BLaER1 treated with 17β-estradiol and CSF1 and Interleukin-3, amounts not matched to agents 10 nM and 100 nM (cell line): Measurements from ENCODE around the gene DDX39A.

ENCODE experiments used
- H3K27ac ChIP-seq, 11 experiments: shearing (Covaris generic); formaldehyde crosslinking; 2 replicates each; pipeline ENCODE4 v1.8.1; 2022
- H3K27me3 ChIP-seq, 11 experiments: shearing (Covaris generic); formaldehyde crosslinking; 2 replicates each; pipeline ENCODE4 v1.8.1; 2022
- H3K36me3 ChIP-seq, 11 experiments: shearing (Covaris generic); formaldehyde crosslinking; 2 replicates each; pipeline ENCODE4 v1.8.1; 2022
- H3K4me1 ChIP-seq, 10 experiments: shearing (Covaris generic); formaldehyde crosslinking; 2 replicates each; pipeline ENCODE4 v1.8.1; 2022
- H3K4me2 ChIP-seq, 11 experiments: shearing (Covaris generic); formaldehyde crosslinking; 2 replicates each; pipeline ENCODE4 v1.8.1; 2022
- H3K4me3 ChIP-seq, 10 experiments: shearing (Covaris generic); formaldehyde crosslinking; 2 replicates each; pipeline ENCODE4 v1.8.1; 2022
- H3K9ac ChIP-seq, 11 experiments: shearing (Covaris generic); formaldehyde crosslinking; 2 replicates each; pipeline ENCODE4 v1.8.1; 2022
- H3K9me3 ChIP-seq, 11 experiments: shearing (Covaris generic); formaldehyde crosslinking; replicated peaks in 1 of 11; 2 replicates each; pipeline ENCODE4 v1.8.1; 2022
- H4K20me1 ChIP-seq, 11 experiments: shearing (Covaris generic); formaldehyde crosslinking; 2 replicates each; pipeline ENCODE4 v1.8.1; 2022
- Cebpa-rat ChIP-seq, 11 experiments: shearing (Covaris generic); IDR thresholded peaks; 2 replicates each; pipeline ENCODE4 v1.8.1; 2022

The DDX39A gene

DNA sequence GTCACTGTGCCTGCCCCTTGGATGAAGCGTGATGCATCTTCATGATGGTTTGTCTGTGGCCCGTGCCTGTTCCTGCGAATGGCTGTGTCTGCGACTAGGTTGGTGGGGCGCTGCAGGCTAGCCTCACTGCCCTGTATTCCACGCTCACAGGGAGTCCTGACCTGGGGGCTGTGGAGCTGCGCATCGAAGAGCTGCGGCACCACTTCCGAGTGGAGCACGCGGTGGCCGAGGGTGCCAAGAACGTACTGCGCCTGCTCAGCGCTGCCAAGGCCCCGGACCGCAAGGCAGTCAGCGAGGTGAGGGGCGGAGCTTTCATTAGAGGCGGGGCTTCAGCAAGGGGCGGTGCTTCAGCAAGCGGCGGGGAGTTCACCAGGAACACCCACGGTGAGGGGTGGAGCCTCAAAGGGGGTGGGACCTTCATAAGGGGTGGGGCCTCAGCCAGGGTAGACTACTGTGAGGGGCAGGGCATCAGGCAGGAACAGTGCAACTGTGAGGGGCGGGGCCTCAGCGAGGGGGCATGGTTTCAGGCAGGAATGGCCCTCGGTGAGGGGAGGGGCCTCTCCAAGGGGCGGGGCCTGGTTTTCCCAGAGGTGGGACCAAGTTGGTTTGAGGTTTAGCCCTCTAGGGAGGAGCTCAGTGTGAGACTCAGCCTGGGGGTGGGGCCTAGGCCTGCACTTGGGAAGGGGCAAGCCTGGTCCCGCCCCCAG is 31.2 kb upstream of the DDX39A start:
- Histone ChIP-seq H3K36me3 (peaks cover 88 to 100% (median 98%) of the 10 kb centered on the region in 11 experiments), H3K27ac (no peak overlapping the region)

DNA sequence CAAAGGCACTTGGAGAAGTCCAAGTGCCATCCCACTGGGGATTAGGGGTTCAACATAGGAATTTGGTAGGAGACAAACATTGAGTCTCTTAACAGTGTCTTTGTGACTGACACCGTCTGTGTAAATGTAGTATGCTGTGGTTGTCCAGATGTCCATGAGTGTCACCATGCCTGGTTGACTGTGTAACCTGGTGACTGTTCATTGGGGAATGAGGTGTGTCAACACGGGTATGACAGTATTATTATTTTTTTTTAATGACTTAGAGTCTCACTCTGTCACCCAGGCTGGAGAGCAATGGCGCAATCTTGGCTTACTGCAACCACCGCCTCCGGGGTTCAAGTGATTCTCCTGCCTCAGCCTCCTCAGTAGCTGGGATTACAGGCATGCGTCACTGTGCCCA is 30.2 kb upstream of the DDX39A start:
- H3K27ac ChIP-seq: no peak overlapping the region
- peaks cover 0 to 7% (median 0%) of the 10 kb centered on the region in 10 experiments; a peak in 2 of 20 replicates for H3K4me1 ChIP-seq
- TF ChIP-seq Cebpa-rat (IDR thresholded peaks at IDR 0.05): no peak
- H3K27me3 ChIP-seq: no peaks in the 10 kb centered on the region
- peaks cover 89 to 100% (median 98%) of the 10 kb centered on the region in 11 experiments for H3K36me3 ChIP-seq
- peaks cover 0 to 9% (median 0%) of the 10 kb centered on the region in 11 experiments; a peak in 4 of 22 replicates for H3K9me3 ChIP-seq
- H3K4me2 ChIP-seq: no peak overlapping the region
- H4K20me1 ChIP-seq: peaks cover 0 to 50% (median 12%) of the 10 kb centered on the region in 11 experiments; a peak in 16 of 22 replicates
- H3K9ac ChIP-seq: no peak overlapping the region
- no peak overlapping the region for H3K4me3 ChIP-seq

More for the DNA sequence above, 31.2 kb upstream of the DDX39A start:
- H3K4me1 ChIP-seq: peaks cover 0 to 7% (median 0%) of the 10 kb centered on the region in 10 experiments; a peak in 2 of 20 replicates
- no peak for TF ChIP-seq Cebpa-rat (IDR thresholded peaks at IDR 0.05)
- no peak overlapping the region for H3K4me3 ChIP-seq
- peaks cover 0 to 9% (median 0%) of the 10 kb centered on the region in 11 experiments; a peak in 4 of 22 replicates for H3K9me3 ChIP-seq
- peaks cover 0 to 47% (median 12%) of the 10 kb centered on the region in 11 experiments; a peak in 15 of 22 replicates for H4K20me1 ChIP-seq
- no peaks in the 10 kb centered on the region for H3K27me3 ChIP-seq
- no peak overlapping the region for H3K4me2 ChIP-seq
- no peak overlapping the region for H3K9ac ChIP-seq

DNA sequence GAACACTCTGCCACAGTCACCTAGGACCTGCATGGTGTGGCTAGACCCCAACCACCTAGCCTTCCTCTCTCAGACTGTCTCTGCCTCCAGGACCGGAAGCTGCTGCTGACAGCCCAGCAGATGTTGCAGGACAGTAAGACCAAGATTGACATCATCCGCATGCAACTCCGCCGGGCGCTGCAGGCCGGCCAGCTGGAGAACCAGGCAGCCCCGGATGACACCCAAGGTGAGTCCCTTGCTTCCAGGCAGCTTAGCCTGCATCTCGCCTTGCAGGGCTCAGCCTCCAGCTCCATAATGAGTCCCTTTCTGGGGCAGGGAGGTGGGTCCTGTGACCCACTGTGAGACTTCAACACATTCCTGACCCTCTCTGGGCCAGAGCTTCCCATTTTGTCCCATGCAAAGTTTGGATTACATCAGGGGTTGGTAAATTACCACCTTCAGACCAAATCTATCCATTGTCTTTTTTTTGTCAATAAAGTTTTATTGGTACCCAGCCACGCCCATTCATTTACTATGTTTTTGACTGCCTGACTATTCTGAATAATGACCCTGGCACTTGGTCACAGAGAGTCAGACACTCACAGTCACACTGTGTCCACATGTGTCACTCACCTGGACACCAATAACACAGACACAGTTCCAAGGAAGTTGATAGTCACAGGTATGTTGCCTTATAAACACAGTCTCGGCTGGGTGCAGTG is 27.3 kb upstream of the DDX39A start:
- peaks cover 0 to 7% (median under 1%) of the 10 kb centered on the region in 10 experiments; a peak in 10 of 20 replicates for H3K4me1 ChIP-seq
- H3K4me2 ChIP-seq: no peak overlapping the region
- no peak overlapping the region for H3K27ac ChIP-seq
- H3K4me3 ChIP-seq: no peak overlapping the region
- no peak overlapping the region; a peak in 1 of 22 replicates for H3K9ac ChIP-seq
- peaks cover 0 to 58% (median 18%) of the 10 kb centered on the region in 11 experiments; a peak in 16 of 22 replicates for H4K20me1 ChIP-seq
- H3K9me3 ChIP-seq: peaks cover 0 to 9% (median 0%) of the 10 kb centered on the region in 11 experiments; a peak in 4 of 22 replicates
- H3K36me3 ChIP-seq: peaks cover 95 to 100% (median 99%) of the 10 kb centered on the region in 11 experiments
- H3K27me3 ChIP-seq: no peaks in the 10 kb centered on the region
- no peak for TF ChIP-seq Cebpa-rat (IDR thresholded peaks at IDR 0.05)

DNA sequence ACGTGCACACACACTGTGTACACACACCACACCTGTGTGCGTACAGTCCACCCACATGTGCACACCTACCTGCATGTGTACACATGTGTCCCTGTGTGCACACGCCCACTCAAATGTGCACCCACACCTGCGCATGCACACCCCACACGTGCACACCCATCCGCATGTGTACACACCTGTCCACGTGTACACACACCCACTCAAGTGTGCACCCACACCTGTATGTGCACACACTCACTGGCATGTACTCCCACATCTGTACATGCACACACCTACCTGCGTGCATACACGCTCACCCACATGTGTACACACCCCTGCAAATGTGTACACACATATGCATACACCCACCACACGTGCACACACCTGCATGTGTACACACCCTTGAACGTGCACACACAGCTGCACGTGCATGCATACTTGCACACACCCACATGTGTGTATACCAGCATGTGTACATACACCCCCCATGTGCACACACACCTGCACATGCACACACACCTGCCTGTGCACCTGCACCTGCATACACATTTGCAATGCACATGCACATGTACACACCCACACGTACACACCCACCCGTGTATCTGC is 24.6 kb upstream of the DDX39A start:
- peaks cover 0 to 41% (median 12%) of the 10 kb centered on the region in 11 experiments; a peak in 12 of 22 replicates for H4K20me1 ChIP-seq
- no peaks in the 10 kb centered on the region for H3K27me3 ChIP-seq
- no peak overlapping the region for H3K4me2 ChIP-seq
- H3K36me3 ChIP-seq: peaks cover 73 to 83% (median 79%) of the 10 kb centered on the region in 11 experiments
- TF ChIP-seq Cebpa-rat (IDR thresholded peaks at IDR 0.05): no peak
- H3K27ac ChIP-seq: no peak overlapping the region
- no peak overlapping the region for H3K4me3 ChIP-seq
- H3K9ac ChIP-seq: no peak overlapping the region
- H3K4me1 ChIP-seq: peaks cover 25 to 28% (median 26%) of the 10 kb centered on the region in 10 experiments
- H3K9me3 ChIP-seq: no peaks in the 10 kb centered on the region

DNA sequence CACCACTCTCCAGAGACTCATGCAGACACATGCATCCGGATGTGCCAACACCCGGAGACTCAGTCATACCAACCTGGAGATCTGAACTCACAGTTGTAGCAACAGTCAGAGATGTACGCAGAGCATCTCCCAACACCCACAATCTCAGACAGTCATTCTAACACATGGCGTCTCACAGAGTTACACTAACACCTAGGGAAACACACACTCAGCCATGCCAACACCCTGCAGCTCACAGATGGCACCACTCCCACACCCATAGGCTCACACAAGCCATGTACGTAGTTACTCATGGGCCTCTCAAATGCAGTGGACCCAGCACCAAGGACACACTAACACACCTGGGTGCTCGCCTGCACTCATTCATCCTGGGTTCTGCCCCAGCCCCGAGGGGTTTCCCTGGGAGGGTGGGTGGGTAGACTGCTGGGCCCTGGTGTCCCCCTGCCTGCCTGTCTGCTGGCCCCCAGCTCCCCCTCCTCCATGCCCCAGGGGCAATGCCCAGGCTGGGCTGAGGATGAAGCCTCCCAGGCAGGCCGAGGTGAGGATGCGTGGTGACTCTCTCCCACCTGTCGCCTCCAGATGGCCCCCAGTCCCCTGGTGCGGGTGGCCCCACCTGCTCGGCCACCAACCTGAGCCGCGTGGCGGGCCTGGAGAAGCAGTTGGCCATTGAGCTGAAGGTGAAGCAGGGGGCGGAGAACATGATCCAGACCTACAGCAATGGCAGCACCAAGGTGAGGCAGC is 23.9 kb upstream of the DDX39A start:
- Histone ChIP-seq H3K4me2 (no peak overlapping the region), H3K9ac (no peak overlapping the region), H3K4me1 (peaks cover 29 to 35% (median 33%) of the 10 kb centered on the region in 10 experiments), H3K36me3 (peaks cover 67 to 76% (median 72%) of the 10 kb centered on the region in 11 experiments), H3K27ac (no peak overlapping the region), H3K4me3 (no peak overlapping the region), H4K20me1 (peaks cover 0 to 41% (median 12%) of the 10 kb centered on the region in 11 experiments; a peak in 10 of 22 replicates), H3K9me3 (no peaks in the 10 kb centered on the region), H3K27me3 (no peaks in the 10 kb centered on the region)
- no peak for TF ChIP-seq Cebpa-rat (IDR thresholded peaks at IDR 0.05)

DNA sequence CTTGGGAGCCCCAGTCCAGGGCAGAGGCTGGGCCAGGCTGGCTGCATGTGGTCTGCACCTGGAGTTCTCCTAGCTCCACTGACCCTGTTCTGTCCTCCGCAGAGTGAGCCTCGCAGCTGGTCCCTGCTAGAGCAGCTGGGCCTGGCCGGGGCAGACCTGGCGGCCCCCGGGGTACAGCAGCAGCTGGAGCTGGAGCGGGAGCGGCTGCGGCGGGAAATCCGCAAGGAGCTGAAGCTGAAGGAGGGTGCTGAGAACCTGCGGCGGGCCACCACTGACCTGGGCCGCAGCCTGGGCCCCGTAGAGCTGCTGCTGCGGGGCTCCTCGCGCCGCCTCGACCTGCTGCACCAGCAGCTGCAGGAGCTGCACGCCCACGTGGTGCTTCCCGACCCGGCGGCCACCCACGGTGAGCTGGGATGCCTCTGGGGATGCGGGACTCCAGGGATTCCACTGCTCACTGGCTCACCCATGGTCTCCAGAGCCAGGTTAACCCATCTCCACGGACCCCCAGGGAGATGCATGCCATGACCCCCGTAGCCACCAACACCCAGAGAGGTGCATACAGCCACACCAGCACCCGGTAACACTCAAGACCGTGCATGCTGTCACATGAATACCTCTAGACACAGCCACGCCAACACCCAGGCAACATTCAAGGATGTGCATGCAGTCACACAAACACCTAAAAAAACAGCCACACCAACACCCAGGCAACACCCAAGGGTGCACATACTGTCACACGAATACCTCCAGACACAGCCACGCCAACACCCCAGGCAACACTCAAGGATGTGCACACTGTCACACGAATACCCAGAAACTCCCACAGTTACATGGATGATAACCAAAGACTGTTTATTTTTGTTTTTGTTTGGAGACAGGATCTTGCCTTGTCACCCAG is 22.1 kb upstream of the DDX39A start:
- Histone ChIP-seq H3K9ac (peak overlapping the region; percentile 75 to 85 (median 82)), H4K20me1 (peaks cover 0 to 52% (median 12%) of the 10 kb centered on the region in 11 experiments; a peak in 10 of 22 replicates), H3K27ac (peak overlapping the region; percentile 72 to 91 (median 85)), H3K4me2 (peak overlapping the region; percentile 88 to 99 (median 96)), H3K27me3 (no peaks in the 10 kb centered on the region), H3K9me3 (no peaks in the 10 kb centered on the region), H3K4me3 (peak overlapping the region in 8 of 10 experiments; percentile 56 to 77 (median 64); a peak in 16 of 20 replicates), H3K36me3 (peaks cover 55 to 75% (median 66%) of the 10 kb centered on the region in 11 experiments), H3K4me1 (peaks cover 29 to 45% (median 38%) of the 10 kb centered on the region in 10 experiments)
- TF ChIP-seq Cebpa-rat (IDR thresholded peaks at IDR 0.05): no peak

DNA sequence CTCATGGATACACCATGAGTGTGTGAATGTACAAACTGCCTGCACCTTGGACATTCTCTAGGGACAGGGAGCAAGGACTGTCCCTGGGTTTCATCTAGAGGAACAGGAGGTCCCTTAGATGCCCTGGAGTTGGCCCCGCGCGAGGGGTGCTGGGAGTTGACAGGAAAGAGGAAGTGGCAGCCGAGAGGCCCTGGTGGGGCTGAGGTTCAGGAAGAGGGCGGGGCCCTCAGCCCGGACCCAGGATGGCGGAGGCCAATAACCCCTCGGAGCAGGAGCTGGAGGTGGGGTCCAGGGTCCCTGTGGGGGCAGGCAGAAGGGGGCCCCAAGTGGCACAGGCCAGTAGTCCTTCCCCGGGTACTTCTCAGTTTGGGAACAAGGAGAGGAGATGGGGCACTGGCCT is 20.9 kb upstream of the DDX39A start:
- Histone ChIP-seq H3K27me3 (no peaks in the 10 kb centered on the region), H4K20me1 (peaks cover 0 to 54% (median 18%) of the 10 kb centered on the region in 11 experiments; a peak in 16 of 22 replicates), H3K4me3 (peak overlapping the region; percentile 53 to 77 (median 64)), H3K4me2 (peak overlapping the region; percentile 88 to 99 (median 96)), H3K9me3 (no peaks in the 10 kb centered on the region), H3K4me1 (peaks cover 38 to 54% (median 48%) of the 10 kb centered on the region in 10 experiments), H3K9ac (peak overlapping the region; percentile 75 to 85 (median 82)), H3K27ac (peak overlapping the region; percentile 72 to 91 (median 85)), H3K36me3 (peaks cover 43 to 71% (median 56%) of the 10 kb centered on the region in 11 experiments)
- TF ChIP-seq Cebpa-rat (IDR thresholded peaks at IDR 0.05): no peak
